NCI-H146 treated with DMSO at 0.1 percent for 48 hours (cell line): Measurements from ENCODE around the gene ARHGAP42.
"Not testable (repeated sequence)": the region's sequence is repeated elsewhere in the genome, so short reads cannot be mapped to it uniquely, and the experiment has no call there.

Experiments used
- DNase-seq: peaks from one replicate; lab custom pipeline; 2025; ENCODE audit not compliant: unreplicated experiment; lab: John Stamatoyannopoulos, UW

The ARHGAP42 gene

GRCh38 chr11:100866453-100866852 is 179.4 kb downstream of the ARHGAP42 start:
- DNase-seq: no peak

GRCh38 chr11:100867606-100868005 is 180.5 kb downstream of the ARHGAP42 start:
- no peak for DNase-seq

GRCh38 chr11:100869328-100869727 is 182.2 kb downstream of the ARHGAP42 start:
- DNase-seq: no peak

DNA sequence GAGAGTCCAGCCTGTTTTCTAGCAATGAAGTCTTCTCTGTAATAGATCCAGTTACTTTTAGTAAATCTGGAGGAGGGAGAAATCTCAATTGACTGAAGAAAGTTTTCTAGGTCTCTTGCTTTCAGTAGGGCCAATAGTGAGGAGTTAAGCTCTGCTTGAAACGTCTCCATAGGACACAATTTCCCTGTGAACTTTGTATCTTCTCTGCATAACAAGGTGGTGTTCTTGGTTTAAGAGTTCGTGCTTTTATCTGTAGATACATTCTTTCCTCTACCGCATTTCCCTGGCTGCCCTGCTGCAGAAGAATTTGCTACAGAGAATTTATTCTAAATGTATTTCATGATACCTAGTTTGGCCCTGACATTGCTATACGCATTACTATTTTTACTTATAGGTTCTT is 183.1 kb downstream of the ARHGAP42 start:
- no peak for DNase-seq

GRCh38 chr11:100872951-100873740 is 186.1 kb downstream of the ARHGAP42 start:
- no peak for DNase-seq

- no peak for DNase-seq
These were observed 187.1 kb downstream of the ARHGAP42 start for GRCh38 chr11:100874203-100874602.

- no peak for DNase-seq
These were observed 188.4 kb downstream of the ARHGAP42 start for GRCh38 chr11:100875521-100875869.

DNA sequence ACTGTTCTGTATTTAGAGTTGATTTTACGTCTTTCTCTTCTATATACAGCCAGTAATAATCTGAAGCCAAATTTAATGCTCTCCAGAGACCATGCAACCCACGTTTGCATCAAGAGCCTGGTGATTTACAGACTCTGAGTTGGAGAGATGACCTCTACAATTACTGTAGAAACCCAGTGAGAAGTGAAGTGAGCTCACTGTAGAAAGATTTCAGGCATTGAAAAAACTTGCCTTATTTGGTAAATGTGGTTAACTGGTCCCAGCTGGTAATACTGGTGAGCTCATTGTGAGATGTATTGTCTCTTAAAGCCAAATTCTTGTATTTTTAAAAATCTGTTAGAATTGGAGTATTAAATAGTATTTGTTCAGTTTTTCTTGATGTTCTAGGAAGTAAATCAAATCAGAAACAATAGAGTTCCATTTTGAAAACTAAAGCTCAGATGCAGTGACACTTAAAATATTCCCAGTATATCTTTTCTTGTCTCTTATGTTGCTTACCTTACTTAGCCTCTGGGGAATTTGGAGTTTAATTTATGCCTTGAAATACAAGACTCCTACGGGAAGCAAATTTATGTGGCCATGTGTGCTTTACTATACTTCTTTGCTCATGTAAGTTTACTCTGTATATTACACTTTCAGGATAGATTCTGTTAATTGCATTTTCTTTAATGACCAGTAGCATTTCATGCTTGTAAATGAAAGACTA is 189.9 kb downstream of the ARHGAP42 start:
- DNase-seq: no peak

DNA sequence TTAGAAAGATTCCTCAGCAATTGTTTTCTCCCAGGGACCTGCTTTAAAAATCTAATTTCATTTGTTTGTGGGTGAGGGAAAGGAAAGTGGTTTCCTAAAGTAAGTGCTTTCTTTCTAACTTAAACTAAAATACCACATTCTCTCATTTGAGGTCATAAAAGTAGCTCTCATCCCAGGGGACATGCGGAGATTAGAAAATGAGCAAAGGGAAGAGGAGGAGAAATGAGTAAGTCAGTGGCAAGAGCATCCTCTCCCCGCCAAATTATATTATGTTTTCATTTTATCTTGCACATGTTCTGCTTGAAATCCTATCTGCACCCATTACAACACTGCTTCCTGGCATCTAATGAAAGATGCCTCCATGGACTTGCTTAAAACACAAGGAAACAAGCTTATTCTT is 191.4 kb downstream of the ARHGAP42 start:
- no peak for DNase-seq

- DNase-seq: no peak
These were observed 195.9 kb downstream of the ARHGAP42 start for GRCh38 chr11:100882957-100883356.

DNA sequence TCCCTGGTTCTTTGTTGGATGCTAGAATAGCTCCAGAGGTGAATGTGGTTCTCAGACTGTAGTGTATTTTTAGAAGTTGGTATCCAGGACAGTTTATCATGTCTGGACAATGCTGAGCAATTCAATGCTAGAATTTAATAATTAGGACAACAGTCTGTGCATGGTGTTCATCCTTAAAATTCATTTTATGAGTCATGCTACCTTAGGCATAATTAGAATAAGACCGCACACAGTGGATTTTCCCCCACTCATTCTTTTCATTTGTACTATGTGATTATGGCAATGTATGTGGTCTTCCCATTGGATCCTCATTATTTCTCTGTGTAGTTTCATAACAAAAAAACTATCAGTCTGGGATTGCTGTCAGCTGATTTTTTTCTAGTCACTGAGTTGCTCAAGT is 196.7 kb downstream of the ARHGAP42 start:
- DNase-seq: no peak

- DNase-seq: no peak
These were observed 200.6 kb downstream of the ARHGAP42 start for GRCh38 chr11:100887659-100888058.

DNA sequence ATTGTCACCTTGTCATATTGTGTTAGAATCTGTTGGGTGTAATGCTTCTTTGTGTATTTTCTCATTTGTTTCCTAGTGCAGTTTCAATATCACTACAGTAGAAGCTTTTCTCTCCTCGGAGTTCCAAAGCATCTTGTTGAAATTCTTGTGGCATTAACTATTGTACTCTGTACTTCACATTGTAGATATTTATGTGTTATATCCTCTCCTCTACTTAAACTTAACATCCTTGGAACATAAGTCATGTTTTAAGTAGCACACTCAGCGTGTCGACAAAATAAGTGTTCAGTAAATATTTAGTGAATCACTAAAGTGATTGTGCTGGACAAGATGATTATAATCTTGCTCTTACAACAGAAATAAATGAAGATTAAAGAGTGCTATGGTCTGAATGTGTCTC is 201.7 kb downstream of the ARHGAP42 start:
- no peak for DNase-seq

GRCh38 chr11:100889758-100890157 is 202.7 kb downstream of the ARHGAP42 start:
- no peak for DNase-seq

DNA sequence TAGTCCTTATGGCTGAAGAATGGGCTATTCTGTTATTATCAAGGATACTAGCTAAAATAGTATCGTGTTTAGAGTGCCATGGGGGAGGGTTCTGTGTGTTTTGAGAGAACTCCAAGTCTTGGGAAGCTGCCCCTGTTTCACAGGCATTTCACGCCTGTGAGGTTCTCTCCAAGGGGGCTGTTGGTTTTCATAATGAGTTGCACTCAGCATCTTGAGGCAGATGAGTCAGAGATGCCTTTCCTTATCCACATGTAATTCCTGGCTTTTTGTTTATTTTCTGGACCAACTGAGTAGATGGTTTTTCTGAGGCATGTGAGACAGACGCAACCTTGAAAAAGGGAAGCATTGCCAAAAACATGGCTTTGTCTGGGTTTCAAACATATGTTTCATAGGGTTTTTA is 203.7 kb downstream of the ARHGAP42 start:
- no peak for DNase-seq

GRCh38 chr11:100892886-100893285 is 205.8 kb downstream of the ARHGAP42 start:
- no peak for DNase-seq

- no peak for DNase-seq
These were observed 208.4 kb downstream of the ARHGAP42 start for GRCh38 chr11:100895449-100895848.

GRCh38 chr11:100895976-100896375 is 208.9 kb downstream of the ARHGAP42 start:
- DNase-seq: not testable (repeated sequence)

DNA sequence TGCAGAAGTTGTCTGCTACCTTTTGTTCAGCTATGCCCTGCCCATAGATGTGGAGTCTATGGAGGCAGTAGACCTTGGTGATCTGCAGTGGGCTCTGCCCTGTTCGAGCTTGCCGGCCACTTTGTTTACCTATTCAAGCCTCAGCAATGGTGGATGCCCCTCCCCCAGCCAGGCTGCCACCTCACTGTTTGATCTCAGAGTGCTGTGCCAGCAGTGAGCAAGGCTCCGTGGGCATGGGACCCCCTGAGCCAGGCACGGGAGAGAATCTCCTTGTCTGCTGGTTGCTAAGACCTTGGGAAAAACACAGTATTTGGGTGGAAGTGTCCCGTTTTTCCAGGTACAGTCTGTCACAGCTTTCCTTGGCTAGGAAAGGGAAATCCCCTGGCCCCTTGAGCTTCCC is 214.4 kb downstream of the ARHGAP42 start:
- DNase-seq: not testable (repeated sequence)

DNA sequence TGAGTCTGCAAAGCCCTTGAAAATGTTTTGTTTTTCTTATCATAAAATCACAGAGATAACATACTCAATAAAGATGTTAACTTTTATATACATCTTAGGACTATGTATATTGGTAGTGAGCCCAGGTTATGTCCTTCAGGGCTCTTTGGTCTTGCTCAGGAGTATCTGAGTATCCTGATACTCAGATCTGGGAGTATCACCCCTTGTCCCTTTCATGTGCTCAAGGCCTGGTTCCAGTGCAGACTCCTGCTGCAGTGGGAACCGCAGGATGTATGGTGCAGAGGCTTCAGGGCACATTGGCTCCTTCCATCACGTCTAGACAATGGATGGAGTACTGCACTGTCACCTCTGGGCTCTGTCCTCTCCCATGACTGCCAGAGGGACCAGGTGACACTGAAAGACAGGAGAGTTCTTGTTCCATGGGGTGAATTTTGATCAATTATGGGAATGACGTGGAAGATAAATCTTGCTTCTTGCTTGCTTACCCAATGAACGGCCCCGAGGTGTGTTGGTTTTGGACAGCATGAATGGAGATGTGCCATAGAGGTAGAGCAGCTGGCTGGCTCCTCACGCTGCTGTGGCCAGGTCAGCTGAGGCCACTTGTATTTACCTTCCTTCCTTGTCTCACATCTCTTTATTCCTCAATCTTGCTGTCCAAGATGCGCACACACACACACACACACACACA is 215.5 kb downstream of the ARHGAP42 start:
- no peak for DNase-seq

DNA sequence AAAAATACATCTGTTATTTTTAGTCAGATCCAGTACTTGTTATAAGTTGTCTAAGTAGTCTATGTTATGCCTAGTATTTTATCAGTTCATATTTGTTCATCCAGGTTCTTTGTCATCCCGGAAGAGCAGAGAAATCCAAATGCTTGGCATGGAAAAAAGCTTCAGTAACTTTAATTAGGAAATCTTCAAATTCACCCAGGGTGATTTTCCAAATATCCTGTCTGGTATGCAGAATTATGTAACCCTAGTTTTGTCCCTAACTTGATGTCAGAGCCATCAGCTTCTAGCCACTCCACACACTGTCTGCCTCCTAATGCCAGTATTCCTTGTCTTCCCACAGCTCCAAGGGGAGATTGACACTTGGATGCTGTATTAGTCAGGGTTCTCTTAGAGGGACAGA is 216.2 kb downstream of the ARHGAP42 start:
- DNase-seq: no peak

GRCh38 chr11:100905684-100906083 is 218.6 kb downstream of the ARHGAP42 start:
- no peak for DNase-seq
